ENCODE measurements around the gene ZHX3.
"Not testable (repeated sequence)": the region's sequence is repeated elsewhere in the genome, so short reads cannot be mapped to it uniquely, and the experiment has no call there.

ZHX3 gene

DNA sequence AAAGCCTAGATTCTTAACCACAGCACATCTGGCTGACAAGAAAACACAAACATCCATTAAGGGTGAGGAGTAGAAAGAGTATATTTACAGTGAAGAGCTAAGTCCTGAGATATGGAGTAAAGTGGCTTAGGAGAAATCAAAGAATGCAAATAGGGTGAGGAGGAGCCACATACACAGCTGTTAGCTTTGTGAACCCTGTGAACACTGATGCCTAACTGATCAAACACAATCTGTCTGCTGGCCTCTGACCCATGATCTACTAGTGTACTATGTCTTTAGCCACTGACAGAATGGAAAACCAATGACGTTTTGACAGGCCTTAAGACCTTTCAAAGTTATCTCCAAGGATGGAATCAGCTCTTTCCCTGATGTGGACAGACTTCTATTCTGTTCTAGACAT is 75.2 kb downstream of the ZHX3 start:
- TF ChIP-seq CTCF (conservative IDR thresholded peaks at IDR 0.05; ENCODE audit: low read depth, low read length), result no peak

GRCh38 chr20:41237233-41237632 is 80.3 kb downstream of the ZHX3 start:
- H3K4me2 ChIP-seq; H3K4me3 ChIP-seq (IDR thresholded peaks at IDR 0.05; ENCODE audit: insufficient read depth, low read depth, low read length); H3K79me2 ChIP-seq (ENCODE audit: insufficient read depth, low read depth): not testable (repeated sequence)

More for the DNA sequence above, 75.2 kb downstream of the ZHX3 start:
- Histone ChIP-seq H4K20me1 (ENCODE audit: insufficient read depth) (no peaks in the 10 kb centered on the region), H3K79me2 (ENCODE audit: insufficient read depth, low read depth) (no peaks in the 10 kb centered on the region), H2AFZ (ENCODE audit: low read depth) (no peak overlapping the region), H3K27ac (no peak overlapping the region), H3K36me3 (ENCODE audit: insufficient read depth) (no peaks in the 10 kb centered on the region), H3K4me2 (no peak overlapping the region), H3K4me3 (IDR thresholded peaks at IDR 0.05; ENCODE audit: insufficient read depth, low read depth, low read length) (no peak overlapping the region), H3K9ac (no peak overlapping the region), H3K27me3 (ENCODE audit: insufficient read depth, low read depth) (no peaks in the 10 kb centered on the region), H3K4me1 (ENCODE audit: low read depth, poor library complexity, severe bottlenecking) (no peaks in the 10 kb centered on the region)

GRCh38 chr20:41236818-41237217 is 80.7 kb downstream of the ZHX3 start:
- not testable (repeated sequence) for H3K4me1 ChIP-seq (ENCODE audit: low read depth, poor library complexity, severe bottlenecking); H4K20me1 ChIP-seq (ENCODE audit: insufficient read depth); H3K79me2 ChIP-seq (ENCODE audit: insufficient read depth, low read depth); H3K36me3 ChIP-seq (ENCODE audit: insufficient read depth); H3K27ac ChIP-seq; H3K27me3 ChIP-seq (ENCODE audit: insufficient read depth, low read depth); H3K9ac ChIP-seq; H3K4me3 ChIP-seq (IDR thresholded peaks at IDR 0.05; ENCODE audit: insufficient read depth, low read depth, low read length); H3K4me2 ChIP-seq; H2AFZ ChIP-seq (ENCODE audit: low read depth)

More at GRCh38 chr20:41237233-41237632, 80.3 kb downstream of the ZHX3 start:
- not testable (repeated sequence) for H4K20me1 ChIP-seq (ENCODE audit: insufficient read depth); H2AFZ ChIP-seq (ENCODE audit: low read depth); H3K27me3 ChIP-seq (ENCODE audit: insufficient read depth, low read depth); H3K4me1 ChIP-seq (ENCODE audit: low read depth, poor library complexity, severe bottlenecking); H3K27ac ChIP-seq; H3K9ac ChIP-seq; H3K36me3 ChIP-seq (ENCODE audit: insufficient read depth)

DNA sequence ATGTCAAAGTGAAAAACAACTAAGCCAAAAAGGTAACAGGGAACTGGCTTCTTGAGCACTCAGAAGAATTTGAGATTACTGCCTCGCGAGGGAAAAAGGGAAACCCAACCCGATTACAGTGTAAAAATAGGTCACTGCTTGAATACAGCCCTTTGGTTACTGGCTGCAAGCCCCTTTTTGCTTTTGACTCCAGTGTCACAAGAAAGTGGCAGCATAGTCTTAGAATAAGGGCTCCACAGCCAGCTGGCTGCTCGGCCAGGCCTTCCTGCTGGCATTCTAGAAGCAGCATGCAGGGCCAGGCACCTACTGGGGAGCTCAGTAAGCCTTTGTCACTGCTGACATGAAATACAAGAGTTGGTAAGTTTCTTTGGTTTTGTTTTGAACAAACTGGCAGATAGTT is 83.0 kb downstream of the ZHX3 start:
- no peak overlapping the region for H3K4me3 ChIP-seq (IDR thresholded peaks at IDR 0.05; ENCODE audit: insufficient read depth, low read depth, low read length)
- no peak overlapping the region for H3K4me2 ChIP-seq
- TF ChIP-seq CTCF (conservative IDR thresholded peaks at IDR 0.05; ENCODE audit: low read depth, low read length), result no peak
- H3K36me3 ChIP-seq (ENCODE audit: insufficient read depth), result no peaks in the 10 kb centered on the region
- H3K79me2 ChIP-seq (ENCODE audit: insufficient read depth, low read depth), result no peaks in the 10 kb centered on the region
- no peaks in the 10 kb centered on the region for H4K20me1 ChIP-seq (ENCODE audit: insufficient read depth)
- H3K4me1 ChIP-seq (ENCODE audit: low read depth, poor library complexity, severe bottlenecking), result no peaks in the 10 kb centered on the region
- no peak overlapping the region for H3K9ac ChIP-seq
- no peak overlapping the region for H3K27ac ChIP-seq
- H2AFZ ChIP-seq (ENCODE audit: low read depth), result no peak overlapping the region
- H3K27me3 ChIP-seq (ENCODE audit: insufficient read depth, low read depth), result no peaks in the 10 kb centered on the region

DNA sequence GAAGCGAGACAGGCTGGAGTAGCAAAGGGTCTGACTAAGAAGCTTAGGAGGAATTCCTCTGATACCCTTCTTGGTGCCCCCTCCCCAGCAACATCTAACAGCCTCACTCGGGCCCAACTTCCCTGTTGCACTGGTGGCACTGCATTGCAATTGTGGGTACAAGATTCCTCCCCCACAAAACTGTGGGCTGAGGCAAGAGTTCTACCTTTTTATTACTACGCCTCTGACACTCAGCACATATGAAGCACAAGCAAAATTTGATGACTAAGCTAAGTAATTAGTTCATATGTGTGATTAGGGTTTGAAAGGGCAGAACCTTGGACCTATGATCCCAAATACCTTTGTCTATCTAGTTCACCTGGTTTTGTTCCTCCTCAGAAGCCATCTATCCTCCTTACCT is 83.5 kb downstream of the ZHX3 start:
- H3K4me1 ChIP-seq (ENCODE audit: low read depth, poor library complexity, severe bottlenecking), result no peaks in the 10 kb centered on the region
- H3K27ac ChIP-seq, result no peak overlapping the region
- H3K4me3 ChIP-seq (IDR thresholded peaks at IDR 0.05; ENCODE audit: insufficient read depth, low read depth, low read length), result no peak overlapping the region
- H2AFZ ChIP-seq (ENCODE audit: low read depth), result no peak overlapping the region
- no peaks in the 10 kb centered on the region for H3K27me3 ChIP-seq (ENCODE audit: insufficient read depth, low read depth)
- no peaks in the 10 kb centered on the region for H3K36me3 ChIP-seq (ENCODE audit: insufficient read depth)
- H3K79me2 ChIP-seq (ENCODE audit: insufficient read depth, low read depth), result no peaks in the 10 kb centered on the region
- H3K4me2 ChIP-seq, result no peak overlapping the region
- H4K20me1 ChIP-seq (ENCODE audit: insufficient read depth), result no peaks in the 10 kb centered on the region
- TF ChIP-seq CTCF (conservative IDR thresholded peaks at IDR 0.05; ENCODE audit: low read depth, low read length), result no peak
- H3K9ac ChIP-seq, result no peak overlapping the region
